Peyer's patch (tissue), 4 donors: ENCODE data around the gene KLC1. TPM values are rescaled to one million over a fixed set of nuclear protein-coding genes. Genes with fewer than 3 reads are reported as not detected.

Source experiments
- DNase-seq, 3 donors: peaks; one replicate each; pipeline ENCODE4 v3.0.0-alpha.2; 2017 to 2019
- H3K27ac ChIP-seq, 4 donors: fragments of 200-600 bp; sonication (generic); one replicate each; pipeline ENCODE4 v1.5.1; 2016 to 2019
- H3K27me3 ChIP-seq, 2 donors: fragments of 200-600 bp; sonication (generic); one replicate each; pipeline ENCODE4 v1.5.1; 2019
- H3K36me3 ChIP-seq, 3 donors: fragments of 200-600 bp; sonication (generic); one replicate each; pipeline ENCODE4 v1.5.1; 2016 to 2019
- H3K4me1 ChIP-seq, 4 donors: fragments of 200-600 bp; sonication (generic); one replicate each; pipeline ENCODE4 v1.5.1; 2016 to 2019
- H3K4me3 ChIP-seq, 4 donors: fragments of 200-600 bp; sonication (generic); 1 replicate in 3 of 4; 2 replicates in 1 of 4; pipeline ENCODE4 v1.5.1; 2016 to 2019; ENCODE audit warnings: mild to moderate bottlenecking in 1 of 4
- H3K9me3 ChIP-seq, 4 donors: fragments of 200-600 bp; sonication (generic); one replicate each; pipeline ENCODE4 v1.5.1; 2016 to 2019; ENCODE audit warnings: mild to moderate bottlenecking in 1 of 4
- POLR2A ChIP-seq, 2 donors: fragments of 450-650 bp; IDR thresholded peaks; one replicate each; pipeline ENCODE4 v1.5.1; 2017; ENCODE audit warnings: antibody characterized with exemption in 2 of 2, mild to moderate bottlenecking in 2 of 2, moderate library complexity in 2 of 2
- total RNA-seq, 4 donors: library from RNA; depleted of rRNA; stranded (reverse); fragments of >200 nt; gene quantifications; one replicate each; pipeline ENCODE4 v1.1.0, GENCODE V29; 2016
- TF ChIP-seq, protein P1 (sequence below), 6 experiments: fragments of 450-650 bp in 4 of 6; fragments of 200-600 bp in 2 of 6; sonication (generic) in 1 of 6; IDR thresholded peaks; one replicate each; pipeline ENCODE4 v1.5.1; 2017 to 2019; ENCODE audit warnings: antibody characterized with exemption in 6 of 6, mild to moderate bottlenecking in 3 of 6, moderate library complexity in 1 of 6

The KLC1 gene
- total RNA-seq, 4 donors from 2014 or later = 125 to 361 (median 270) TPM

- Histone ChIP-seq H3K9me3 (no peaks in the 10 kb centered on the region), H3K27me3 (no peaks in the 10 kb centered on the region), H3K4me1 (peaks cover 0 to 16% (median 3%) of the 10 kb centered on the region in 4 donors), H3K4me3 (no peak overlapping the region), H3K27ac (peak overlapping the region in 1 of 4 donors; percentile 66), H3K36me3 (peaks cover 0 to 75% (median 0%) of the 10 kb centered on the region in 3 donors)
- TF ChIP-seq, protein P1, sequence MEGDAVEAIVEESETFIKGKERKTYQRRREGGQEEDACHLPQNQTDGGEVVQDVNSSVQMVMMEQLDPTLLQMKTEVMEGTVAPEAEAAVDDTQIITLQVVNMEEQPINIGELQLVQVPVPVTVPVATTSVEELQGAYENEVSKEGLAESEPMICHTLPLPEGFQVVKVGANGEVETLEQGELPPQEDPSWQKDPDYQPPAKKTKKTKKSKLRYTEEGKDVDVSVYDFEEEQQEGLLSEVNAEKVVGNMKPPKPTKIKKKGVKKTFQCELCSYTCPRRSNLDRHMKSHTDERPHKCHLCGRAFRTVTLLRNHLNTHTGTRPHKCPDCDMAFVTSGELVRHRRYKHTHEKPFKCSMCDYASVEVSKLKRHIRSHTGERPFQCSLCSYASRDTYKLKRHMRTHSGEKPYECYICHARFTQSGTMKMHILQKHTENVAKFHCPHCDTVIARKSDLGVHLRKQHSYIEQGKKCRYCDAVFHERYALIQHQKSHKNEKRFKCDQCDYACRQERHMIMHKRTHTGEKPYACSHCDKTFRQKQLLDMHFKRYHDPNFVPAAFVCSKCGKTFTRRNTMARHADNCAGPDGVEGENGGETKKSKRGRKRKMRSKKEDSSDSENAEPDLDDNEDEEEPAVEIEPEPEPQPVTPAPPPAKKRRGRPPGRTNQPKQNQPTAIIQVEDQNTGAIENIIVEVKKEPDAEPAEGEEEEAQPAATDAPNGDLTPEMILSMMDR (IDR thresholded peaks at IDR 0.05) = no peak
- TF ChIP-seq POLR2A (IDR thresholded peaks at IDR 0.05) = no peak
- no peak for DNase-seq
These were observed 63.1 kb downstream of the KLC1 start for GRCh38 chr14:103692159-103692558.

GRCh38 chr14:103692871-103693270 is 63.9 kb downstream of the KLC1 start:
- no peak for DNase-seq
- peaks cover 0 to 23% (median 3%) of the 10 kb centered on the region in 4 donors for H3K4me1 ChIP-seq
- no peak overlapping the region for H3K4me3 ChIP-seq
- no peaks in the 10 kb centered on the region for H3K27me3 ChIP-seq
- peaks cover 0 to 77% (median 0%) of the 10 kb centered on the region in 3 donors for H3K36me3 ChIP-seq
- H3K27ac ChIP-seq = no peak overlapping the region
- no peak for TF ChIP-seq POLR2A (IDR thresholded peaks at IDR 0.05)
- TF ChIP-seq, protein P1 (IDR thresholded peaks at IDR 0.05) = no peak
- no peaks in the 10 kb centered on the region for H3K9me3 ChIP-seq

DNA sequence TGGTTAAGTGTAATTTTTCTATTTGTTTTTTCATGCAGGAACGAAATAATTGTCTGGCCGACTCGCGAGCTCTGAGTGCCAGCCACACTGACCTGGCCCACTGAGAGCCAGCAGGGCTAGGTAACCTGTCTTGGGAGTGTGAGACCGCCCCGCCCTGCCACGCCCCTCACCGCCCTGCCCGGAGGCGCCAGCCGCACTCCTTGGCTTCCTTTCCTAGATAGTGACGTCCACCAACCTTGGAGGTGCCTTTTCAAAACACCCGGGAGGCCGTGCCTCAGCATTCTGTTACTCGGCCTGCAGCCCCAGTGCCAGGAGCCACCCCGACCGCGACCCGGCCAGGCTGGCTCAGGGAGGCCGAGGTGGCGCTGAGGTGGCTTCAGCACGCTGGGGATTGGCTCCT is 64.5 kb downstream of the KLC1 start:
- DNase-seq = peak in 2 of 3 donors; percentile 68 to 81
- no peaks in the 10 kb centered on the region for H3K27me3 ChIP-seq
- no peak overlapping the region for H3K27ac ChIP-seq
- H3K4me1 ChIP-seq = peaks cover 0 to 30% (median 4%) of the 10 kb centered on the region in 4 donors
- peaks cover 0 to 77% (median 0%) of the 10 kb centered on the region in 3 donors for H3K36me3 ChIP-seq
- H3K4me3 ChIP-seq = no peak overlapping the region
- TF ChIP-seq, protein P1 (IDR thresholded peaks at IDR 0.05) = no peak
- TF ChIP-seq POLR2A (IDR thresholded peaks at IDR 0.05) = no peak
- H3K9me3 ChIP-seq = no peaks in the 10 kb centered on the region

- peaks cover 0 to 33% (median 8%) of the 10 kb centered on the region in 4 donors for H3K4me1 ChIP-seq
- H3K36me3 ChIP-seq = peaks cover 0 to 79% (median 0%) of the 10 kb centered on the region in 3 donors
- H3K4me3 ChIP-seq = no peak overlapping the region
- no peak for TF ChIP-seq POLR2A (IDR thresholded peaks at IDR 0.05)
- TF ChIP-seq, protein P1 (IDR thresholded peaks at IDR 0.05) = no peak
- no peak overlapping the region for H3K27ac ChIP-seq
- no peaks in the 10 kb centered on the region for H3K27me3 ChIP-seq
- no peak for DNase-seq
- no peaks in the 10 kb centered on the region for H3K9me3 ChIP-seq
These were observed 65.6 kb downstream of the KLC1 start for GRCh38 chr14:103694572-103695026.

GRCh38 chr14:103695296-103696069 is 66.5 kb downstream of the KLC1 start:
- DNase-seq = peak in 1 of 3 donors; percentile 40
- H3K27ac ChIP-seq = peak overlapping the region in 1 of 4 donors; percentile 9
- H3K27me3 ChIP-seq = no peaks in the 10 kb centered on the region
- peaks cover 0 to 81% (median 0%) of the 10 kb centered on the region in 3 donors for H3K36me3 ChIP-seq
- peaks cover 0 to 33% (median 6%) of the 10 kb centered on the region in 4 donors for H3K4me1 ChIP-seq
- TF ChIP-seq, protein P1 (IDR thresholded peaks at IDR 0.05) = no peak
- TF ChIP-seq POLR2A (IDR thresholded peaks at IDR 0.05) = no peak
- H3K4me3 ChIP-seq = no peak overlapping the region
- no peaks in the 10 kb centered on the region for H3K9me3 ChIP-seq
